Measurements from ENCODE around the gene APBB3.

APBB3 gene

DNA sequence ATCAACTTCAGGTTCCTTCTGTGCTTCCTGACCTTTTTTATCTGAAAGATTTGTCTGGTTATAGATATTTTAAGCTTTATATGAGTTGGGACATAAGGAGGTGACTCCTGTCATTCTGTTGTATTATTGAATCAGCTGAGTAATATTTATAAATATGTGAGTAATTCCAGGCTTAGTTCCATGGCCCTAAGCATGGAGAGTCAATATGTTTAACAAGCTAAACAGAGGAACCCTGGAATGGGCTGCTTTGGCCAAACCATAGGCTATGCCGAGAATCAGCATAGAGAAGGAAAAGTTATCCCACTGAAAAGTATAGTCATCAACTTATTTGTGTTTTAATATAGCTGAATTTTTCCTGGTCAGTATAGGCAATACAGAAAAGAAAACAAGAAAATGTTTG is 24.2 kb downstream of the APBB3 start:
- H3K4me2 ChIP-seq (ENCODE audit: low read depth, low read length, poor library complexity, severe bottlenecking): no peak overlapping the region
- no peak overlapping the region for H3K4me3 ChIP-seq (ENCODE audit: insufficient read depth, low read length, poor library complexity, severe bottlenecking)
- H2AFZ ChIP-seq (ENCODE audit: low read depth, low read length, severe bottlenecking): no peak overlapping the region
- H3K27me3 ChIP-seq (ENCODE audit: low read length): no peaks in the 10 kb centered on the region
- peaks cover 4% of the 10 kb centered on the region; the same call in 1 of the 2 replicates for H3K79me2 ChIP-seq (ENCODE audit: insufficient read depth, low read length)
- H3F3A ChIP-seq (ENCODE audit: insufficient read depth): peaks cover under 1% of the 10 kb centered on the region; the same call in 1 of the 2 replicates
- peaks cover 44% of the 10 kb centered on the region for H3K36me3 ChIP-seq (ENCODE audit: low read length)
- no peak overlapping the region for H3K9ac ChIP-seq (ENCODE audit: low read length)
- H3K9me3 ChIP-seq (ENCODE audit: insufficient read depth, low read length): no peaks in the 10 kb centered on the region
- no peak overlapping the region for H3K27ac ChIP-seq (ENCODE audit: low read depth, low read length)
- H4K20me1 ChIP-seq (ENCODE audit: low read depth, low read length): no peaks in the 10 kb centered on the region
- TF ChIP-seq EZH2phosphoT487 (conservative IDR thresholded peaks at IDR 0.05; ENCODE audit: low read length): no peak
- H3K9me2 ChIP-seq (replicated peaks; ENCODE audit: insufficient read depth, low read length): no peaks in the 10 kb centered on the region

DNA sequence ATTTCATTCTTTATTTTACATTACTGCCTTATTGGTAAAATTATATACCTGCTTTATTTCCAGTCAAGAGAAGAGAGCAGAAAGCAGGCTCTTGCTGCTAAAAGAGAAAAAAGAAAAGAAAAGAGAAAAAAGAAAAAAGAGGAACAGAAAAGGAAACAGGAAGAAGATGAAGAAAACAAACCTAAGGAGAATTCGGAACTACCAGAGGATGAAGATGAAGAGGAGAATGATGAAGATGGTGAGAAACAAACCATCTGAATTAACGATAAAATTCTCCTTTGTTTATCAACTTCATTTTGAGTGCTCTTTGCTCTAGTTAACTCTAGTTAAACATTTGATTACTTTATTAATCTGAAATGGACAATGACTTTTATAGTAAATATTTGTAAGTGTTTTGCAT is 40.4 kb downstream of the APBB3 start:
- Histone ChIP-seq H3K4me2 (ENCODE audit: low read depth, low read length, poor library complexity, severe bottlenecking) (no peak overlapping the region), H3K36me3 (ENCODE audit: low read length) (peaks cover 41% of the 10 kb centered on the region), H3K27ac (ENCODE audit: low read depth, low read length) (peak overlapping the region; percentile 22; the same call in 1 of the 2 replicates), H3F3A (ENCODE audit: insufficient read depth) (peaks cover 22% of the 10 kb centered on the region), H3K79me2 (ENCODE audit: insufficient read depth, low read length) (no peaks in the 10 kb centered on the region), H2AFZ (ENCODE audit: low read depth, low read length, severe bottlenecking) (no peak overlapping the region), H3K9me3 (ENCODE audit: insufficient read depth, low read length) (no peaks in the 10 kb centered on the region), H3K27me3 (ENCODE audit: low read length) (no peaks in the 10 kb centered on the region), H4K20me1 (ENCODE audit: low read depth, low read length) (no peaks in the 10 kb centered on the region), H3K9me2 (replicated peaks; ENCODE audit: insufficient read depth, low read length) (no peaks in the 10 kb centered on the region), H3K4me3 (ENCODE audit: insufficient read depth, low read length, poor library complexity, severe bottlenecking) (no peak overlapping the region), H3K9ac (ENCODE audit: low read length) (no peak overlapping the region)
- TF ChIP-seq, protein P1, sequence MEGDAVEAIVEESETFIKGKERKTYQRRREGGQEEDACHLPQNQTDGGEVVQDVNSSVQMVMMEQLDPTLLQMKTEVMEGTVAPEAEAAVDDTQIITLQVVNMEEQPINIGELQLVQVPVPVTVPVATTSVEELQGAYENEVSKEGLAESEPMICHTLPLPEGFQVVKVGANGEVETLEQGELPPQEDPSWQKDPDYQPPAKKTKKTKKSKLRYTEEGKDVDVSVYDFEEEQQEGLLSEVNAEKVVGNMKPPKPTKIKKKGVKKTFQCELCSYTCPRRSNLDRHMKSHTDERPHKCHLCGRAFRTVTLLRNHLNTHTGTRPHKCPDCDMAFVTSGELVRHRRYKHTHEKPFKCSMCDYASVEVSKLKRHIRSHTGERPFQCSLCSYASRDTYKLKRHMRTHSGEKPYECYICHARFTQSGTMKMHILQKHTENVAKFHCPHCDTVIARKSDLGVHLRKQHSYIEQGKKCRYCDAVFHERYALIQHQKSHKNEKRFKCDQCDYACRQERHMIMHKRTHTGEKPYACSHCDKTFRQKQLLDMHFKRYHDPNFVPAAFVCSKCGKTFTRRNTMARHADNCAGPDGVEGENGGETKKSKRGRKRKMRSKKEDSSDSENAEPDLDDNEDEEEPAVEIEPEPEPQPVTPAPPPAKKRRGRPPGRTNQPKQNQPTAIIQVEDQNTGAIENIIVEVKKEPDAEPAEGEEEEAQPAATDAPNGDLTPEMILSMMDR (IDR thresholded peaks at IDR 0.05; ENCODE audit: insufficient read depth, low read length, poor library complexity, severe bottlenecking): no peak

DNA sequence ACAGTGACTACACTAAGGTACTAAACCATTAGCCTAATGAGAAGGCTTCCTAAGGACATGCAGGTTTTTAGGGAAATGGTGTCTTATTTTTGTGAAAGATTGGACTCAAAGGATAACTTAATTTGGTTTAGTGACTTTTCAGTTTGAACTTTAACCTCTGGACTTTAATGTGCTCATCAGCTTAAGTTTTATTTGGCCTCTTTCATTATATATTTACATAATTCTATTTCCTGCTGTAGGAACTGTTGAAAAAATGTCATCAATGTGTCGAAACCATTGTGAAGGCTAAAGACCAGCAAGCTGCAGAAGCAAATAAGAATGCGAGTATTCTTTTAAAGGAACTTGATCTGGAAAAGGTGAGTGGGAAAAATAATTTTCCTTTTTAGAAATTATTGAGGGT is 51.3 kb downstream of the APBB3 start:
- H3K9me3 ChIP-seq (ENCODE audit: insufficient read depth, low read length): no peaks in the 10 kb centered on the region
- H2AFZ ChIP-seq (ENCODE audit: low read depth, low read length, severe bottlenecking): no peak overlapping the region
- no peaks in the 10 kb centered on the region for H3K27me3 ChIP-seq (ENCODE audit: low read length)
- no peaks in the 10 kb centered on the region for H3K79me2 ChIP-seq (ENCODE audit: insufficient read depth, low read length)
- no peak overlapping the region for H3K4me3 ChIP-seq (ENCODE audit: insufficient read depth, low read length, poor library complexity, severe bottlenecking)
- TF ChIP-seq EZH2phosphoT487 (conservative IDR thresholded peaks at IDR 0.05; ENCODE audit: low read length): no peak
- TF ChIP-seq, protein P1 (IDR thresholded peaks at IDR 0.05; ENCODE audit: insufficient read depth, low read length, poor library complexity, severe bottlenecking): no peak
- H4K20me1 ChIP-seq (ENCODE audit: low read depth, low read length): no peaks in the 10 kb centered on the region
- H3K9ac ChIP-seq (ENCODE audit: low read length): no peak overlapping the region
- no peak overlapping the region for H3K27ac ChIP-seq (ENCODE audit: low read depth, low read length)
- peaks cover 44% of the 10 kb centered on the region for H3K36me3 ChIP-seq (ENCODE audit: low read length)
- H3F3A ChIP-seq (ENCODE audit: insufficient read depth): no peaks in the 10 kb centered on the region
- no peak overlapping the region for H3K4me2 ChIP-seq (ENCODE audit: low read depth, low read length, poor library complexity, severe bottlenecking)
- no peaks in the 10 kb centered on the region for H3K9me2 ChIP-seq (replicated peaks; ENCODE audit: insufficient read depth, low read length)

DNA sequence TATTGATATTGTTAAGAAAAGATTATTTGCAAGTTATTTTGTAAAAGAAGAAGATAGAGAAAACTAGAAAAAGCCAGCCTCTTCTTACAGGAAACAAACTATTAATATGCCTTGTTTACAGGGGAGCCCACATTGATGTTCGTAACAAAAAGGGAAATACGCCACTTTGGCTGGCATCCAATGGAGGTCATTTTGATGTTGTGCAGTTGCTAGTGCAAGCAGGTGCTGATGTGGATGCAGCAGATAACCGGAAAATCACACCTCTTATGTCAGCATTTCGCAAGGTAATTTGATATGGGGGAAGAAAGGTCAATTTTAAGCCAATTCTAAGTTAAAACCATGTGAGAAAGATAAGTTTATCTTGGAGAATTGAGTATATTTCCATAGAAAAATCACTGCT is 54.5 kb downstream of the APBB3 start:
- no peak overlapping the region for H3K9ac ChIP-seq (ENCODE audit: low read length)
- H2AFZ ChIP-seq (ENCODE audit: low read depth, low read length, severe bottlenecking): no peak overlapping the region
- H3K9me2 ChIP-seq (replicated peaks; ENCODE audit: insufficient read depth, low read length): no peaks in the 10 kb centered on the region
- H3K79me2 ChIP-seq (ENCODE audit: insufficient read depth, low read length): no peaks in the 10 kb centered on the region
- no peak overlapping the region for H3K27ac ChIP-seq (ENCODE audit: low read depth, low read length)
- H3F3A ChIP-seq (ENCODE audit: insufficient read depth): no peaks in the 10 kb centered on the region
- no peaks in the 10 kb centered on the region for H3K9me3 ChIP-seq (ENCODE audit: insufficient read depth, low read length)
- TF ChIP-seq, protein P1 (IDR thresholded peaks at IDR 0.05; ENCODE audit: insufficient read depth, low read length, poor library complexity, severe bottlenecking): no peak
- TF ChIP-seq EZH2phosphoT487 (conservative IDR thresholded peaks at IDR 0.05; ENCODE audit: low read length): no peak
- H3K27me3 ChIP-seq (ENCODE audit: low read length): no peaks in the 10 kb centered on the region
- peaks cover 69% of the 10 kb centered on the region for H3K36me3 ChIP-seq (ENCODE audit: low read length)
- no peak overlapping the region for H3K4me2 ChIP-seq (ENCODE audit: low read depth, low read length, poor library complexity, severe bottlenecking)
- no peaks in the 10 kb centered on the region for H4K20me1 ChIP-seq (ENCODE audit: low read depth, low read length)
- H3K4me3 ChIP-seq (ENCODE audit: insufficient read depth, low read length, poor library complexity, severe bottlenecking): no peak overlapping the region
